Retinal pigment epithelial cell (primary cell): ENCODE results near the gene INSYN2A.

Experiments used
- DNase-seq: peaks from one replicate; pipeline ENCODE4 v3.0.0-alpha.2; 2010; ENCODE audit warnings: low read depth
- H3K4me3 ChIP-seq: 2 replicates; pipeline ENCODE4 v1.5.1; 2011; ENCODE audit warnings: mild to moderate bottlenecking, low read length, control low read depth, moderate library complexity
- CTCF ChIP-seq: conservative IDR thresholded peaks from 2 replicates; pipeline ENCODE4 v1.5.1; 2011; ENCODE audit warnings: low read depth, low read length, control low read depth, inconsistent platforms

INSYN2A gene

GRCh38 chr10:127157089-127157488, 39.3 kb downstream of the INSYN2A start:
- no peak overlapping the region for H3K4me3 ChIP-seq
- TF ChIP-seq CTCF = no peak
- DNase-seq = no peak

GRCh38 chr10:127154831-127155620, 41.4 kb downstream of the INSYN2A start:
- H3K4me3 ChIP-seq = no peak overlapping the region
- no peak for DNase-seq
- TF ChIP-seq CTCF = no peak

GRCh38 chr10:127153181-127153580, 43.2 kb downstream of the INSYN2A start:
- no peak for DNase-seq
- no peak overlapping the region for H3K4me3 ChIP-seq
- TF ChIP-seq CTCF = no peak

GRCh38 chr10:127151981-127152699, 44.3 kb downstream of the INSYN2A start:
- no peak for TF ChIP-seq CTCF
- DNase-seq = no peak

GRCh38 chr10:127151541-127151940, 44.9 kb downstream of the INSYN2A start:
- H3K4me3 ChIP-seq = no peak overlapping the region
- no peak for DNase-seq
- no peak for TF ChIP-seq CTCF

More at GRCh38 chr10:127151981-127152699, 44.3 kb downstream of the INSYN2A start:
- no peak overlapping the region for H3K4me3 ChIP-seq

GRCh38 chr10:127150136-127150535, 46.3 kb downstream of the INSYN2A start:
- TF ChIP-seq CTCF = no peak
- no peak overlapping the region for H3K4me3 ChIP-seq
- DNase-seq = no peak

- no peak for DNase-seq
- no peak for TF ChIP-seq CTCF
- H3K4me3 ChIP-seq = no peak overlapping the region
These were observed 46.8 kb downstream of the INSYN2A start for GRCh38 chr10:127149501-127150081.
